Measurements from ENCODE around the gene ZNF662. TPM values are rescaled to one million over a fixed set of nuclear protein-coding genes. Genes with fewer than 3 reads are reported as not detected.

ZNF662 gene
- total RNA-seq, 1 donor from 2014 or later: 0.30 TPM

DNA sequence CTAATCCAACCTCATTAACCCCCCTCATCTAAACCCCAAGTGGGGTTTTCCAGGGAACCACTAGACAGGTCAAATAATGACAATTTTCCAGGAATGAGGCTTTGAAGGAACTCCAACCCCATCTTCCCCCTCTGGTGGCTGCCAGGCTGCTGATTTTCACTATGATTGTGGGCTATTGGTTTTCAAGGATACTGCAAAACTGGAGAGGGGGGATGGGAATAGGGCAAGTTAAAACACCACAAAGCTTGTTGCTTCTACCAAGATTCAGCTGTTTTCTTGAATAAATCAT lies 10.4 kb upstream of the ZNF662 start:
- H3K36me3 Mint-ChIP-seq (ENCODE audit: low read depth): no peaks in the 10 kb centered on the region
- intact Hi-C loops (cut with micrococcal nuclease): no loop called here
- no peak overlapping the region for H3K4me3 Mint-ChIP-seq (ENCODE audit: low read depth)
- peaks cover 12% of the 10 kb centered on the region for H3K4me1 Mint-ChIP-seq (ENCODE audit: low read depth)
- no peaks in the 10 kb centered on the region for H3K27me3 Mint-ChIP-seq (ENCODE audit: low read depth)
- peaks cover 2% of the 10 kb centered on the region for H3K9me3 Mint-ChIP-seq
- DNase-seq (ENCODE audit: low spot score): no peak
- H3K27ac Mint-ChIP-seq: no peak overlapping the region

DNA sequence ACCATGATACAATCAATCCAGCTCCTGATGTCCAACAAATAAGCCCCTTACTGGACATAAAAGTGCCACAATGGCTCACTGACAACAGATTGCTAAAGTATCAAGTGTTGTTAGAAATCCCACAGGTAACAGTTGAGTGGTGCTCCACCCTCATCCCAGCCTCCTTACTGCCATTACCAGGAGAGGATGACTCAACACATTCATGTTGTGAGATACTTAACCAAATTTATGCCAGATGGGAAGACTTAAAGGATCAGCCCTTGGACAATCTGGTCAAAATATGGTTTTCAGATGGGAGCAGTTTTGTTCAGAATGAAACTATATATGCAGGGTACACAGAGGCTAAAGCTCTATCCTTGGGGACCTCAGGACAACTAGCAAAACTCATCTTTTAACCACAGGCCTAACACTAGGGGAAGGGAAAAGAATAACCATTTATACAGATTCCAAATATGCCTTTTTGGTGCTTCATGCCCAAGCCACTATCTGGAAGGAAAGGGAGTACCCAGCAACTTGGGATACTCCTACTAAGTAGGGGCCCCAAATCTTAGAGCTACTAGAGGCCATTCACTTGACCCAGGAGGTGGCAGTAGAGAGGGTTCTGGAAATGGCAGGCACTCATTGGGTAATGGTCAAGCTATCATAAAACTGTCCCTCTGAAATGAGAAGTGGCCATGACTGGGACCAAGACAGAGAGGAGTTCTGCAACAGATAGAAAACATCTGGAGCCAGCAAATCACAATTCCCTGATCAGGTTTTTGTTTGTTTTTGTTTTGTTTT lies 6.9 kb upstream of the ZNF662 start:
- peaks cover 21% of the 10 kb centered on the region for H3K9me3 Mint-ChIP-seq
- peaks cover 19% of the 10 kb centered on the region for H3K4me1 Mint-ChIP-seq (ENCODE audit: low read depth)
- H3K27ac Mint-ChIP-seq: no peak overlapping the region
- DNase-seq (ENCODE audit: low spot score): no peak
- intact Hi-C loops (cut with micrococcal nuclease): no loop called here
- H3K36me3 Mint-ChIP-seq (ENCODE audit: low read depth): peaks cover 4% of the 10 kb centered on the region
- peaks cover under 1% of the 10 kb centered on the region for H3K27me3 Mint-ChIP-seq (ENCODE audit: low read depth)
- no peak overlapping the region for H3K4me3 Mint-ChIP-seq (ENCODE audit: low read depth)

DNA sequence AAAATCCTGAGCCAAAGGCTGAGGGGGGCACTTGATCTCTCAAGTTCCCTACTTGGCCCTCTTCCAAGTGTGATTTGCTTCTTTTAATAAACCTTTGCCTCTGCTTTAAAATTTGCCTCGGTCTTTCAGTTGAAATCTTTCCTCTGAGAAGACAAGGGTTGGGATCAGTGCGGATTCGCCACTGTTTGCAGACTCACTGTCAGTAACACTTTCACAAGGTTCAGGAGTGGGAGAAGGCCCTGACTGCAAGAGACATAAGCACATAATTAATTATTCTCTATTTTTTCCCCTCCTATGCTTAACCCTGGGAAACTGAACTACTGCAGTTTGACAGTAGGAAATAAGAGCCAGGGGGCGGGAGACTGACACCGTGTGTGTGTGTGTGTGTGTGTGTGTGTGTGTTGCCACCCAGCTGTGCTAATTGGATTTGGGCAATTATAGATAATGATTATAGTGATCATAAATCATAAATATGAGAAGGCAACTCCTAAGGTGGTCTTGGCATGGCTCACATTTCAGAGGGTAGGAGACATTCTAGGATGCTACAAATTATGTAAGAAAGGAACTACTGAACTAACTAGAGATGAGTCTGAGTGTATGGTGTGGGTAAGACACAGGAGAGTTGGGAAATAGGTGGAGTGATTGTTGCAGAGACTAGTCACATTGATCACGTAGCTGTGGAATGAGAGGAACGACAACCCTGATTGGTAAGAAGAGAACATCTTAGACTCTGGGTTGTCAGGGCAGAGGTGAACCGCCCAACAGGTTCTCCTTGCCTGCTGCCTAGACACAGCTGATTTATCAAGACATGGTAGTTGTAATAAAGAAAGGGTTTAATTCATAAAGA lies 5.5 kb upstream of the ZNF662 start:
- peaks cover 12% of the 10 kb centered on the region for H3K27me3 Mint-ChIP-seq (ENCODE audit: low read depth)
- intact Hi-C loops (cut with micrococcal nuclease): no loop called here
- no peak for DNase-seq (ENCODE audit: low spot score)
- H3K4me1 Mint-ChIP-seq (ENCODE audit: low read depth): peaks cover 12% of the 10 kb centered on the region
- peaks cover 34% of the 10 kb centered on the region for H3K9me3 Mint-ChIP-seq
- H3K4me3 Mint-ChIP-seq (ENCODE audit: low read depth): no peak overlapping the region
- H3K36me3 Mint-ChIP-seq (ENCODE audit: low read depth): peaks cover 4% of the 10 kb centered on the region
- no peak overlapping the region for H3K27ac Mint-ChIP-seq

DNA sequence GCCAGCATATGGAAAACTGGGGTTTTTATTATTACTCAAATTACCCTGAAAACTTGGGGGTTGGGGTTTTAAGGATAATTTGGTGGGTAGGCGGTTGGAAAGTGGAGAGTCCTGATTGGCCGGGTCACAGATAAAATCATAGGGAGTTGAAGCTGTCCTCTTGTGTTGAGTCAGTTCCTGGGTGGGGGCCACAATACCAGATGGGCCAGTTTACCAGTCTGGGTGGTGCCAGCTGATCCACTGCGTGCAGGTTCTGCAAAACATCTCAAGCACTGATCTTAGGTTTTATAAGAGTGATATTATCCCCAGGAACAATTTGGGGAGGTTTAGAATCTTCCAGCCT lies 4.9 kb upstream of the ZNF662 start:
- Mint-ChIP-seq H3K27me3 (ENCODE audit: low read depth) (peaks cover 16% of the 10 kb centered on the region), H3K9me3 (peaks cover 38% of the 10 kb centered on the region)
- no peak for DNase-seq (ENCODE audit: low spot score)

DNA sequence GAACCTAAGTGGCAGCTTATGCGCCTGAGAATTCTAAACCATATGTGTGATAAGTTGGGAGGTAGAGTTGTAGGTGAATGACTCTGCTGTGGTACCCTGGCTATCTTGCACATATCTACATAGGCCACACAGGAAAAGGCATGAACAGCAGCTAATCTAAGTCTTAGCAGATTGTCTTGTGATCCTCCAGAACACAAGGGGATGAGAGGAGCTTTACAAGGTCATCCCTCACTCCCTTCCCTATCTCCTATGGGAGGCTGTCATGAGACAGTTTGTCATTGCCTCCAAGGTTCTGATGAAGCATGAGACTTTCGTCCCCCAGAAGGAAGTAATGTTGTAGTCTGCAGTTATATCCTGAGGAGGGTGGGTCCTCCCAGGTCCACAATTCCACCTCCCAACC lies 3.7 kb upstream of the ZNF662 start:
- no peak for DNase-seq (ENCODE audit: low spot score)
- H3K27ac Mint-ChIP-seq: no peak overlapping the region
- intact Hi-C loops (cut with micrococcal nuclease): no loop called here
- peaks cover 7% of the 10 kb centered on the region for H3K36me3 Mint-ChIP-seq (ENCODE audit: low read depth)
- H3K27me3 Mint-ChIP-seq (ENCODE audit: low read depth): peaks cover 25% of the 10 kb centered on the region
- H3K4me1 Mint-ChIP-seq (ENCODE audit: low read depth): peaks cover 12% of the 10 kb centered on the region
- peaks cover 38% of the 10 kb centered on the region for H3K9me3 Mint-ChIP-seq
- H3K4me3 Mint-ChIP-seq (ENCODE audit: low read depth): no peak overlapping the region

More for the DNA sequence above, 4.9 kb upstream of the ZNF662 start:
- H3K4me1 Mint-ChIP-seq (ENCODE audit: low read depth): peaks cover 12% of the 10 kb centered on the region
- no peak overlapping the region for H3K4me3 Mint-ChIP-seq (ENCODE audit: low read depth)
- H3K27ac Mint-ChIP-seq: no peak overlapping the region
- peaks cover 7% of the 10 kb centered on the region for H3K36me3 Mint-ChIP-seq (ENCODE audit: low read depth)
- intact Hi-C loops (cut with micrococcal nuclease): no loop called here

DNA sequence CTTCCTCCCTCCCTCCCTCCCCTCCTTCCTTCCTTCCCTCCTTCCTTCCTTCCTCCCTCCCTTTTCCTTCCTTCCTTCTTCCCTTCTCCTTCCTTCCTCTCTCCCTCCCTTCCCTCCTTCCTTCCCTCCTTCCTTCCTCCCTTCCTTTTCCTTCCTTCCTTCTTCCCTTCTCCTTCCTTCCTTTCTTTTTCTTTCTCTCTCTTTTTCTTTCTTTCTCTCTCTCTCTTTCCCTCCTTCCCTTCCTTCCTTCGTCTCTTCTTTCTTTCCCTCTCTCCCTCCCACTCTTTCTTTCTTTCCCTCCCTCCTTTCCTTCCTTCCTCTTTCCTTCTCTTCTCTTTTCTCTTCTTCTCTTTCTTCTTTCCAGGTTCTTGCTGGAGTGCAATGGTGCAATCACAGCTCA lies 1.9 kb upstream of the ZNF662 start:
- H3K4me1 Mint-ChIP-seq (ENCODE audit: low read depth): peaks cover 12% of the 10 kb centered on the region
- peaks cover 38% of the 10 kb centered on the region for H3K9me3 Mint-ChIP-seq
- DNase-seq (ENCODE audit: low spot score): no peak
- H3K4me3 Mint-ChIP-seq (ENCODE audit: low read depth): no peak overlapping the region
- H3K36me3 Mint-ChIP-seq (ENCODE audit: low read depth): peaks cover 7% of the 10 kb centered on the region
- H3K27me3 Mint-ChIP-seq (ENCODE audit: low read depth): peaks cover 32% of the 10 kb centered on the region
- intact Hi-C loops (cut with micrococcal nuclease): no loop called here
- no peak overlapping the region for H3K27ac Mint-ChIP-seq

DNA sequence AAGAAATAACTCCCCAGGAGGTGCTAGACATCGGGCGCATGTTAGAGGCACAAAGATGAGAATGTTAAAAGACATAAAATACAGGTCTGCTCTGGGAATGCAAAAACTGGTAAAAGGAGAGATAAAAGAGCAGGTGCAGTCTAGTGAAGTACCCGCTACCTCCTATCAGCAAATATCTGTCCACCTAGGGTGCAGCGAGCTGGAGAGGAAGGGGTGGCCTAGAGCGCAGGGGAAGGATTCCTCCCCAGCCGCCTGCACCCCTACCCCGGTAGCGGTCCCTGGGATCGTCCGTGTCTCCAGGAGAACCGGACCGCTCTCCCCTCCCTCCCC lies 237 bp upstream of the ZNF662 start:
- Mint-ChIP-seq H3K27ac (no peak overlapping the region), H3K9me3 (peaks cover 39% of the 10 kb centered on the region), H3K4me1 (ENCODE audit: low read depth) (peaks cover 10% of the 10 kb centered on the region), H3K36me3 (ENCODE audit: low read depth) (peaks cover 7% of the 10 kb centered on the region), H3K4me3 (ENCODE audit: low read depth) (peak overlapping the region; percentile 43), H3K27me3 (ENCODE audit: low read depth) (peaks cover 32% of the 10 kb centered on the region)
- intact Hi-C loops (cut with micrococcal nuclease): no loop called here
- no peak for DNase-seq (ENCODE audit: low spot score)

DNA sequence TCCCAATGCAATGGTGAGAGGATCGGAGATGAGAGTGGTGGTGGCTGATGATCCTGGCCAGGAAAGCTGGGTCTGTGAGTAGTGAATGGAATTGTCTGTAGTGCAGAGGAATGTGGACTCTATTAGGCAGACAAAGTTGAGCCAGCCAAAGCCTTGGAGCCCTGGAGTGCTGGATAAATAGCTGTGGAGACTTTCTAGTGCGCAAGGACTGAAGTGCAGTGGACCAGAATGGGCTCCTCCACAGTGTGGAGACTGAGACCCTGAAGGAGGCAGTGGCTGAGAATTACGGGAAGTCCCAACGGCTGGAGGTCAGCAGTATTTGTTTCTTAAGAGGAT lies 874 bp downstream of the ZNF662 start:
- Mint-ChIP-seq H3K27ac (no peak overlapping the region), H3K4me3 (ENCODE audit: low read depth) (no peak overlapping the region)
- intact Hi-C loops (cut with micrococcal nuclease): no loop called here

DNA sequence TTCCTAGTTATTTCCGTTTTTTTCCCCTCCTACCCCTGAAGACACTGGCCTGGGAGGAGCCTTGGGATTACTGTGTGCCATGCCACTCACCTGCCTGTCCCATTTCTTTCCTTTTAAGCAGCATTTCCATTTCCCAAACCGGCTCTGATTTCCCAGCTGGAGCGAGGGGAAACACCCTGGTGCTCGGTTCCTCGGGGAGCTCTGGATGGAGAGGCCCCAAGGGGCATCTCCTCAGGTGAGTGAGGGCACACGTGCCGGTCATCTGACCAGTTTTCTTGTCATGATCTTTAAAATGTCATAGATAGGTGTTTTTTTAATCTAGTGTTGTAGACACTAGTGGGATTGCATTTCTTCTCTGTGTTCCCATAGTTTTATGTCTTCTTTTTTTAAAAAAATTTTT lies 2.7 kb downstream of the ZNF662 start:
- Mint-ChIP-seq H3K9me3 (peaks cover 45% of the 10 kb centered on the region), H3K4me3 (ENCODE audit: low read depth) (no peak overlapping the region), H3K27me3 (ENCODE audit: low read depth) (peaks cover 32% of the 10 kb centered on the region), H3K27ac (no peak overlapping the region), H3K4me1 (ENCODE audit: low read depth) (no peaks in the 10 kb centered on the region), H3K36me3 (ENCODE audit: low read depth) (peaks cover 3% of the 10 kb centered on the region)
- no peak for DNase-seq (ENCODE audit: low spot score)
- intact Hi-C loops (cut with micrococcal nuclease): no loop called here

More for the DNA sequence above, 874 bp downstream of the ZNF662 start:
- H3K36me3 Mint-ChIP-seq (ENCODE audit: low read depth): peaks cover 7% of the 10 kb centered on the region
- H3K4me1 Mint-ChIP-seq (ENCODE audit: low read depth): peaks cover 2% of the 10 kb centered on the region
- no peak for DNase-seq (ENCODE audit: low spot score)
- H3K27me3 Mint-ChIP-seq (ENCODE audit: low read depth): peaks cover 32% of the 10 kb centered on the region
- peaks cover 47% of the 10 kb centered on the region for H3K9me3 Mint-ChIP-seq

DNA sequence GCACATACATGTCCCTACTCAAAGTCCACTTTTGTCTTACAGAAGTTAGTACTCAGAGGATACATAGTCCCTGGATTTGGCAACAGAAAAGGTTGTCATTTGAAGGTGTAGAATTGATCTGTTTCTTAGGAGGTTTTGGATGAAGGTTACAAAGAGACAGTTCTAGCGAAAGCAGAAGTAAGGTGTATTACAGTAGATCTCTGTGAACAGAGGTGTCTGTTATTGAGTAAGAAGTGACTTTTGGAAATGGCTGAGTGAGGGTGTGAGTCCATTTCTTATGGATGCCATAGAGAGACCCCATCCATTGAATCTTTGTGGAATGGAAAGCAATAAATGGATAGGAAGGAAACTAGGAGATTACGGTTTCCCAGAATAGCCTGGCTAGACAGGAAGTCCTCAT lies 5.6 kb downstream of the ZNF662 start:
- DNase-seq (ENCODE audit: low spot score): no peak
- Mint-ChIP-seq H3K4me3 (ENCODE audit: low read depth) (no peak overlapping the region), H3K4me1 (ENCODE audit: low read depth) (no peaks in the 10 kb centered on the region), H3K27me3 (ENCODE audit: low read depth) (peaks cover 14% of the 10 kb centered on the region), H3K27ac (no peak overlapping the region), H3K9me3 (peaks cover 48% of the 10 kb centered on the region), H3K36me3 (ENCODE audit: low read depth) (peaks cover 8% of the 10 kb centered on the region)
- intact Hi-C loops (cut with micrococcal nuclease): no loop called here

DNA sequence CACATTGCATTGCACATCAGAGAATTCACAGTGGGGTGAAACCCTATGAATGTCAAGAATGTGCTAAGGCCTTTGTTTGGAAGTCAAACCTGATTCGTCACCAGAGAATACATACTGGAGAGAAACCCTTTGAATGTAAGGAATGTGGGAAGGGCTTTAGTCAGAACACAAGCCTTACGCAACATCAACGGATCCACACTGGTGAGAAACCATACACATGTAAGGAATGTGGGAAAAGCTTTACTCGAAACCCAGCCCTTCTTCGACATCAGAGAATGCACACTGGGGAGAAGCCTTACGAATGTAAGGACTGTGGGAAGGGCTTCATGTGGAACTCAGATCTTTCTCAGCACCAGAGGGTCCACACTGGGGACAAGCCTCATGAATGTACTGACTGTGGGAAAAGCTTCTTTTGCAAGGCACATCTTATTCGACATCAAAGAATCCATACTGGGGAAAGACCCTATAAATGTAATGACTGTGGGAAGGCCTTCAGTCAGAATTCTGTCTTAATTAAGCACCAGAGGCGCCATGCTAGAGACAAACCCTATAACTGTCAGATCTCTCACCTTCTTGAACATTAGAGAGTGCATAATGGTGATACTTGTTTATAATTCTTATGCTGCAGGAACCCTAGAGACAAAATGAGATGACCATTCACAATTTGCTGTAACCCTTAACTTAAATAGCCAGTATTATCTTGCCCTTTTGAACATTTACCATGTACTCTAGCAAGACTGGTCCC lies 9.0 kb downstream of the ZNF662 start:
- Mint-ChIP-seq H3K4me1 (ENCODE audit: low read depth) (no peaks in the 10 kb centered on the region), H3K36me3 (ENCODE audit: low read depth) (peaks cover 8% of the 10 kb centered on the region), H3K27me3 (ENCODE audit: low read depth) (no peaks in the 10 kb centered on the region), H3K9me3 (peaks cover 72% of the 10 kb centered on the region), H3K27ac (no peak overlapping the region), H3K4me3 (ENCODE audit: low read depth) (no peak overlapping the region)
- intact Hi-C loops (cut with micrococcal nuclease): no loop called here
- DNase-seq (ENCODE audit: low spot score): no peak

DNA sequence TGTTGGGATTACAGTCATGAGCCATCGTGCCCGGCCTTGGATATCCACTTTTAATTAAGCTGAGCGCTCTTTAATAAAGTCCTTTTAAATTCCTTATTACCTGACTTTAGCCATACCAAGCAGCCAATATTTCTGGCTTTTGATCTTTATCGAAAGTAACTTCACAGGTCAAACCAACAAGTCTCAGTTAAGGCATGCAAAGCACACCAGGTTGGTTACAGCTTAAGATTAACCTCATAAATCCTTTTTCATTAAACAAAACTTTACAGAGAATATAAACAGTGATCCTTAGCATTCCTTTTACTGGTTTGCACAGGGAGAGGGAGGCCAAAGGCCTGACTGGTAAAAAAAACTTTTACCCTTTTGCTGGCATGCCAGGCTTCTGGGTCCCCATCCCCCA lies 17.7 kb downstream of the ZNF662 start:
- Mint-ChIP-seq H3K27me3 (ENCODE audit: low read depth) (no peaks in the 10 kb centered on the region), H3K4me1 (ENCODE audit: low read depth) (no peaks in the 10 kb centered on the region), H3K4me3 (ENCODE audit: low read depth) (no peak overlapping the region), H3K36me3 (ENCODE audit: low read depth) (no peaks in the 10 kb centered on the region), H3K27ac (no peak overlapping the region), H3K9me3 (peaks cover 20% of the 10 kb centered on the region)
- intact Hi-C loops (cut with micrococcal nuclease): no loop called here
- no peak for DNase-seq (ENCODE audit: low spot score)

DNA sequence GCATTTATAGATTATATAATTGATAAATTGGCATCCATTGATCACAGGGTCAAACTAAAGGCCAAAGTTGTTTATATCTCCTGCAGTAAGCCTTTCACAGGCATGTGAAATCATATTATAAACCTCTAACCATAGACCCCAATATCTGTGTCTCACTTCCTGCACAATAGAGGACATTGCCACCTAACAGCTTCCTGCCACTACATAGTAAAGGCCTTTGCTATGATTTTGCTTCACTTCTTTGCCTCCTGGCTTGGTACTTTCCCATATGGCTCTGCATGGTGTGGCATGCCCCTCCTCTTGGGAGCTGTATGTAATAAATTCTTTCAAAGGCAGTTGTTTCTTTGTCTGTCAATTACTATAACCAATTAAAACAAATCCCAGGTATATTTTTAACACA lies 20.4 kb downstream of the ZNF662 start:
- no peaks in the 10 kb centered on the region for H3K27me3 Mint-ChIP-seq (ENCODE audit: low read depth)
- no peak overlapping the region for H3K27ac Mint-ChIP-seq
- intact Hi-C loops (cut with micrococcal nuclease): no loop called here
- no peak for DNase-seq (ENCODE audit: low spot score)
- peaks cover 9% of the 10 kb centered on the region for H3K9me3 Mint-ChIP-seq
- H3K4me3 Mint-ChIP-seq (ENCODE audit: low read depth): no peak overlapping the region
- no peaks in the 10 kb centered on the region for H3K36me3 Mint-ChIP-seq (ENCODE audit: low read depth)
- H3K4me1 Mint-ChIP-seq (ENCODE audit: low read depth): no peaks in the 10 kb centered on the region

Measured in activated T-helper 2 cell treated with anti-CD3 and anti-CD28 coated beads, Interferon-gamma antibody, Interleukin-2, Interleukin-4, amounts not matched to agents 10 μg/mL and 5 μg/mL and 100 μg/mL, durations not matched to agents 14 hours and 24 hours and 36 hours (primary cell).